Caco-2 (cell line): ENCODE data around the gene HIVEP3. TPM values are rescaled to one million over a fixed set of nuclear protein-coding genes. Genes with fewer than 3 reads are reported as not detected.
A peak's percentile ranks its signal among the peaks of the same experiment; 100 is the strongest.

Experiments
- BruUV-seq: library from RNA; stranded (reverse); fragments of 400-500 nt; replicated peaks from 2 replicates; lab custom pipeline; 2021; lab: Mats Ljungman, UMichigan
- CTCF ChIA-PET: fragments of 300-600 bp; sonication (Branson Sonifier 250); formaldehyde crosslinking; loops from one replicate; lab custom pipeline; 2022; ENCODE audit warnings: antibody characterized with exemption; lab: Charles Lee
- POLR2A ChIA-PET: fragments of 300-600 bp; sonication (Branson Sonifier 250); formaldehyde crosslinking; loops from one replicate; lab custom pipeline; 2022; ENCODE audit warnings: antibody characterized with exemption; lab: Charles Lee
- DNase-seq, 2 experiments: peaks; one replicate each; pipeline versions ENCODE4 v3.0.0 to v3.0.0-alpha.2; 2020 to 2022
- H3K27me3 ChIP-seq: replicated peaks from 2 replicates; pipeline ENCODE4 v1.6.0; 2011; ENCODE audit warnings: low read length; ENCODE audit not compliant: control insufficient read depth, insufficient read depth
- H3K36me3 ChIP-seq: 2 replicates; pipeline ENCODE4 v1.5.1; 2011; ENCODE audit warnings: low read length; ENCODE audit not compliant: control insufficient read depth, insufficient read depth
- H3K4me1 ChIP-seq: fragments of 250-450 bp; sonication (Bioruptor Pico); 2 replicates; pipeline ENCODE4 v1.5.1; 2020; ENCODE audit warnings: mild to moderate bottlenecking
- H3K4me3 ChIP-seq: 2 replicates; pipeline ENCODE4 v1.5.1; 2011; ENCODE audit warnings: low read depth, mild to moderate bottlenecking, control low read depth, low read length
- H3K9me3 ChIP-seq: fragments of 250-450 bp; sonication (Bioruptor Pico); 2 replicates; pipeline ENCODE4 v1.5.1; 2020; ENCODE audit warnings: mild to moderate bottlenecking, moderate library complexity
- H3K27ac Mint-ChIP-seq: one replicate; pipeline ENCODE4 v1.8.0; 2022; ENCODE audit warnings: mixed read lengths; ENCODE audit not compliant: unreplicated experiment
- H3K27me3 Mint-ChIP-seq: one replicate; pipeline ENCODE4 v1.8.0; 2022; ENCODE audit warnings: mixed read lengths; ENCODE audit not compliant: insufficient read depth, unreplicated experiment
- H3K36me3 Mint-ChIP-seq: one replicate; pipeline ENCODE4 v1.8.0; 2022; ENCODE audit warnings: mild to moderate bottlenecking, mixed read lengths; ENCODE audit not compliant: insufficient read depth, unreplicated experiment
- H3K4me1 Mint-ChIP-seq: one replicate; pipeline ENCODE4 v1.8.0; 2022; ENCODE audit warnings: low read depth, mixed read lengths; ENCODE audit not compliant: unreplicated experiment
- H3K4me3 Mint-ChIP-seq: one replicate; pipeline ENCODE4 v1.8.0; 2022; ENCODE audit warnings: mild to moderate bottlenecking, moderate library complexity, mixed read lengths; ENCODE audit not compliant: unreplicated experiment
- H3K9me3 Mint-ChIP-seq: one replicate; pipeline ENCODE4 v1.8.0; 2022; ENCODE audit warnings: mixed read lengths; ENCODE audit not compliant: unreplicated experiment
- CTCF ChIP-seq, 2 experiments: fragments of 200-600 bp in 1 of 2; IDR thresholded peaks; 1 replicate in 1 of 2; 2 replicates in 1 of 2; pipeline versions ENCODE4 v1.5.1 to v1.8.0; 2011 to 2022; ENCODE audit warnings: antibody characterized with exemption in 1 of 2, control low read depth in 1 of 2, inconsistent platforms in 1 of 2, low read depth in 1 of 2, low read length in 1 of 2, mild to moderate bottlenecking in 1 of 2, moderate library complexity in 1 of 2; ENCODE audit not compliant: insufficient read depth in 1 of 2, severe bottlenecking in 1 of 2, unreplicated experiment in 1 of 2
- intact Hi-C: fragments of 100-400 bp; cut with micrococcal nuclease; formaldehyde crosslinking; loops from one replicate; pipeline ENCODE4 v1.10.0; 2022; ENCODE audit not compliant: unreplicated experiment
- total RNA-seq: library from RNA; stranded (reverse); gene quantifications from 2 replicates; pipeline ENCODE4 v1.2.3, GENCODE V29; 2022

The HIVEP3 gene
- total RNA-seq, 1 experiment from 2014 or later = 0.25 TPM

GRCh38 chr1:41486371-41487125, 432.2 kb downstream of the HIVEP3 start:
- peak overlapping the region; percentile 61 for H3K4me3 Mint-ChIP-seq

GRCh38 chr1:41486053-41486370, 432.7 kb downstream of the HIVEP3 start:
- intact Hi-C loops = no loop called here
- peak overlapping the region; percentile 85 for H3K27ac Mint-ChIP-seq
- POLR2A ChIA-PET = no interaction called here

More at GRCh38 chr1:41486371-41487125, 432.2 kb downstream of the HIVEP3 start:
- peaks cover 17% of the 10 kb centered on the region for H3K4me1 Mint-ChIP-seq
- H3K27me3 Mint-ChIP-seq = no peaks in the 10 kb centered on the region
- H3K27ac Mint-ChIP-seq = peak overlapping the region; percentile 85
- H3K36me3 Mint-ChIP-seq = peaks cover 4% of the 10 kb centered on the region
- CTCF ChIA-PET = no interaction called here
- intact Hi-C loops = no loop called here
- no peaks in the 10 kb centered on the region for H3K36me3 ChIP-seq
- no peaks in the 10 kb centered on the region for H3K9me3 ChIP-seq
- no peak overlapping the region for H3K4me3 ChIP-seq
- POLR2A ChIA-PET = no interaction called here
- no peaks in the 10 kb centered on the region for H3K27me3 ChIP-seq
- peaks cover 39% of the 10 kb centered on the region for H3K4me1 ChIP-seq
- TF ChIP-seq CTCF (IDR thresholded peaks at IDR 0.05; ENCODE audit: insufficient read depth in 1 of 2, low read depth in 1 of 2, low read length in 1 of 2, severe bottlenecking in 1 of 2, unreplicated experiment in 1 of 2) = no peak
- TSS peak; percentile 65 for BruUV-seq
- H3K9me3 Mint-ChIP-seq = peaks cover 10% of the 10 kb centered on the region
- DNase-seq = peak; percentile 32 to 58

GRCh38 chr1:41485605-41486004, 433.1 kb downstream of the HIVEP3 start:
- Mint-ChIP-seq H3K9me3 (peaks cover 10% of the 10 kb centered on the region), H3K27me3 (no peaks in the 10 kb centered on the region), H3K27ac (no peak overlapping the region), H3K36me3 (peaks cover 4% of the 10 kb centered on the region), H3K4me3 (no peak overlapping the region), H3K4me1 (peaks cover 17% of the 10 kb centered on the region)
- peak in 1 of 2 experiments; percentile 51 for DNase-seq
- ChIA-PET CTCF (no interaction called here), POLR2A (no interaction called here)
- no peak for TF ChIP-seq CTCF (IDR thresholded peaks at IDR 0.05; ENCODE audit: insufficient read depth in 1 of 2, low read depth in 1 of 2, low read length in 1 of 2, severe bottlenecking in 1 of 2, unreplicated experiment in 1 of 2)
- Histone ChIP-seq H3K9me3 (no peaks in the 10 kb centered on the region), H3K36me3 (no peaks in the 10 kb centered on the region), H3K4me1 (peaks cover 39% of the 10 kb centered on the region), H3K27me3 (no peaks in the 10 kb centered on the region), H3K4me3 (no peak overlapping the region)
- intact Hi-C loops = no loop called here
- BruUV-seq = no TSS peak

More at GRCh38 chr1:41486053-41486370, 432.7 kb downstream of the HIVEP3 start:
- Histone ChIP-seq H3K27me3 (no peaks in the 10 kb centered on the region), H3K9me3 (no peaks in the 10 kb centered on the region), H3K4me3 (no peak overlapping the region), H3K4me1 (peaks cover 39% of the 10 kb centered on the region), H3K36me3 (no peaks in the 10 kb centered on the region)
- Mint-ChIP-seq H3K4me1 (peaks cover 17% of the 10 kb centered on the region), H3K4me3 (peak overlapping the region; percentile 61), H3K27me3 (no peaks in the 10 kb centered on the region), H3K36me3 (peaks cover 4% of the 10 kb centered on the region), H3K9me3 (peaks cover 10% of the 10 kb centered on the region)
- no peak for TF ChIP-seq CTCF (IDR thresholded peaks at IDR 0.05; ENCODE audit: insufficient read depth in 1 of 2, low read depth in 1 of 2, low read length in 1 of 2, severe bottlenecking in 1 of 2, unreplicated experiment in 1 of 2)
- DNase-seq = no peak
- CTCF ChIA-PET = no interaction called here
- no TSS peak for BruUV-seq
